HG03175 (cell line): ENCODE results near the gene CYYR1.

ENCODE experiments used
- ATAC-seq: cut with Tn5 transposase; IDR thresholded peaks from one replicate; pipeline ENCODE4 v1.9.1; 2021; ENCODE audit warnings: mild to moderate bottlenecking, moderate library complexity; ENCODE audit not compliant: unreplicated experiment

CYYR1 gene

GRCh38 chr21:26572702-26573381 is at the start of gene CYYR1:
TSS of gene CYYR1 (minus strand) at chr21:26573286. CDS start at chr21:26572940, 346 bp downstream.
- no peak for ATAC-seq

DNA sequence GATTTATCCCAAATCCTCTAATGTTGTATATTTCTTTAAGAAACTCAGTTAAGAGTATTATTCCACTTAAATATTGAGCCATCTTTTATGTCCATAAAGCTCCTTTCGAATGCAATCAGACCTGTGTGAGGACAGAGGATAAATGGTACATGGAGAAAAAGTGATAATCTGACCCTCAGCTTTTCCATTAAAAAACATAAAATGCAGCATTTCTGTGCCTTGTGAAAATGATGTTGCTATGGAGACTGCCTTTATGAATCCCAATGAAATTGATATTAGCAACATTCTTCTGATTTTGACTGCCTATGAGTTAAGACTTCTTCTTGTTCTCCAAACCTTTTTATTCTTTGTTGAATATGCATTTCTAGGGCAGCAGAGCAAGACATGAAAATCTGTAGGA is 44.1 kb upstream of the CYYR1 start:
- no peak for ATAC-seq

- ATAC-seq: no peak
Measured at GRCh38 chr21:26614251-26614650, 41.2 kb upstream of the CYYR1 start.

DNA sequence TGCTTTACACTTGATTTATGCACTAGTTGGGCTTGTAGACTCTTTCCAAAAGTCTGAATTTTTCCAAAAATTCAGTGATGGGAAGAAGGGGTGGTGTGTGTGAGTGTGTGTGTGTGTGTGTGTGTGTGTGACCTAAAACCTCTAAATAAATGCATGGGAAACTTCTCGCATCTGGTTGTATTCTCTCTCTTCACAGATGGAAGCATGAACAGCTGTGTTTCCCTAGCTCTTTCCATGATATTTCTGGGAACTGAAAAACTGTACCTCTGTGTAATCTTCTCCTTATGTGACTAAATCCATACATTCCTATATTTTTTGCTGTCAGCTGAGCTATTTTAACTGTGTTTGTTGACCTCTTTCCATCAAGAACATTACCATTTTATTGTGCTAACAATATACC is 26.2 kb upstream of the CYYR1 start:
- ATAC-seq: no peak

GRCh38 chr21:26597981-26598380 is 24.9 kb upstream of the CYYR1 start:
- ATAC-seq: no peak

GRCh38 chr21:26597031-26597430 is 23.9 kb upstream of the CYYR1 start:
- no peak for ATAC-seq

DNA sequence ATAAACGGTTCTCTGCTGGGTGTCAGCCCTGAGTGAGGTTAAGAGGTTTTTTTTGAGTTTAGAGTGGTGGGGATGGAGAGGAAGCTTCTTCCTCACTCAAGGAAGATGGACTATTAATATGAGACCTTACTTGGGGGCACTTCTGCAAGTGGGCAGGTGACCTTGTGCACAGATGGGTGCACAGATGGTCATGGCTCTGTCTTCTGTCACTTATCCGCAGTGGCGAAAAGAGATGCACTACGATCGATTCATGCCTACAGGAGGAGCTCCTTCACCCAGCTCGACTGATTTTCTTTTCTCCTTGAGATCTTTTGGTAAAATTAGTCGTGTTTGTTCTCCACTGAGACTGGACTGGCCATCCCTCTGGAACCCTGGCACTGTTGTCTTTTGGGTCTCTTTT is 22.9 kb upstream of the CYYR1 start:
- no peak for ATAC-seq

DNA sequence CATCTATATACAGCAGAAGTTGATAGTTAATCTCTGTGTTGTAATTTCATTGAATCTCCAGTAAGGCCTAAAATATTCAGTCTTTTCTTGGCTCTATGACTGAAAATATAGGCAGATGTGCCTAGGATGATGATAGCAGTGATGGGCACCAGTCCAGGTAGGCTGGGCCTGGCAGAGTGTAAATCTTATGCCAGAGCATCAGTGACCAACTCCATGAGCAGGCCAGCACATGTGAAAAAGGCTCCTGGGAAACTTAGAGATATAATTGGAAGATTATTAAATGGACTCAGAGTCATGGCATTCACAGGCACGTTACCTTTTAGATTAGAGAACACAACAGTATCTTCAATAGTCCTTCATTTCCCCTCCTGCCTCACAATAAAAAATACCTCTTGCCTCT is 20.7 kb upstream of the CYYR1 start:
- no peak for ATAC-seq

DNA sequence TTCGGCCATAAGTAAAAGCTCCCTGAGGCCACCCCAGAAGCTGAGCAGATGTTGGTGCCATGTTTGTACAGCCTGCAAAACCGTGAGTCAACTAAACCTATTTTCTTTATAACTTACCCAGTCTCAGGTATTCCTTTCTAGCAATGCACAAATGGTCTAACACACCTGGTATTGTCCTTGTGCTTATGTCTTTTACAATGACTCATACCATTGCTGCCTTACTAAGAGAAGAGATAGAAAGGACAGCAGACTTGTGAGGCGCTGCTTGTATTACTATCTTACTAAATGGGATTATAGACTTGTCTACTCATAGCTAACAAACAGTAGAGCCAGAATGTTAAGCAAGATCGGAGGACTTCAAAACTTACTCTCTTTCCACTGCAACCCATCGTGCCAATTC is 18.5 kb upstream of the CYYR1 start:
- ATAC-seq: no peak

DNA sequence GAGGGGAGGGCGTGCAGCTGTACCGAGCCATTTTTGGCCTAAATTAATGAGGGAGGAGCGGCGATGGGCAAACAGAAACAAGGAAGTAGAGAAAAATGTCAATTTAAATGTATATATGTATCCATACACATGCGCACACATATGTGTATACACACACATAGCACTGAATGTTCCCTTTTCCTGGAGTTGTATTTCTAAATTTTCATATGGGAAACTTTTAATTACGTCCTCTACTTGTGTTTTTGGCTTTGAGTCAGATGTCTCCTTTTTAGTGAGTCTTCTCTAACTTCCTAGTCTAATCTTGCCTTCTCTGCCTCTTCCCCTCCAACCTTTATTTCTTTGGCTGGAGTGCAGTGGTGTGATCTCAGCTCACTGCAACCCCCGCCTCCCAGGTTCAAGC is 15.4 kb upstream of the CYYR1 start:
- no peak for ATAC-seq

DNA sequence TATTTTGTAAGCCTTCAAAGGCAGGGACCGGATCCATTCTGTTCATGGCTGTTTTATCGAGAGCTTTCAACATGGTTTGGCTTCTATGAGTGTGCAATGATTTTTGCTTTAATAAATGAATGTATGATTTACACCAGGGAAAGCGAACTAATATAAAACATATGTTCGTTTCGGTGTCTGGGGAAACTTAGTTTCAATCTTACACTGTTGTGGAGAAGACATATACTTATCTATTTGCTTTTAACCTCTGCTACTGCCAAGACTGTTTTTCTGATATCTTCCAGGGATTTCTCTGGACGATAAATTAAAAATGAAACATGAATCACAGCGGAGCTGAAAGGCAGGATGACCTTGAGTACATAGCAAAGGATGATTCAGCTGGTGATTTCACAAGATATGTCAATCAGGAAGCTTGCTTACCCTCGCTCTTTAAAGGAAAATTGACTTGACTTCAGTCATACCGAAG is 14.7 kb upstream of the CYYR1 start:
- ATAC-seq: no peak

DNA sequence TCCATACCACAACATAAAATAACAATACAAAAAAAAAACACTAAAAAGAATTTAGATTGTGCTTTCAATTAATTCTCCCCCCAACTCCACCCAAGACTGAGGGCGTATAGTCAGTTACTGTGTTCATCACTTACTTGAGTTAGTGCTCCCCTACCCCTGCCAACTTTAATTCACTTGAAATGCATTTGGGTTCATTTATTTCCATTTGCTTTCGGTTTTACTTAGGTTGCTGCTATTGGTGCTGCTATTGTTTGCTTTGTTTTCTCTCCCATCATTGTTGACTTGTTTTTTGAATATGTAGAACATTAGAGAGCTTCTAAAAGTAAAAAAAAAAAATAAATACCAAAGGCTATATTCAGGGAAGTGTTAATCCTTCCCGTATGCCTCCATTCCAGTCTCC is 10.7 kb upstream of the CYYR1 start:
- no peak for ATAC-seq

DNA sequence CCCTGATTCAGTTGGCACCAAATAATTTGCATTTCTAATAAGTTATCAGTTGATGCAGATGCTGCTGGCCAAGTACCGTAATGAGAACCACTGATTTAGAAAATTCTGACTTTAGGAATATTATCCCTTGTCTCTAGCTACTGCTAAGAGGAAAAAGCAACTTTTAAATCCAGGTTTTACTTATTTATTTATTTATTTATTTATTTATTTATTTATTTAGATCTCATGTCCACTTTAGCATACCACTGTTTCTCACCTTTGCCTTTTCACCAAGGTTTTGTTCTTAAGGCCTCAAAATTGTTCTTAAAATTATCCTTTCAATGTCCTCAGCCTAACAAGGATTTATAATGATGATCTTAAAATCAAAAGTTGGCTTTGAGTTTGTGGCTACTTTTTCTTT is 8.7 kb upstream of the CYYR1 start:
- ATAC-seq: no peak

DNA sequence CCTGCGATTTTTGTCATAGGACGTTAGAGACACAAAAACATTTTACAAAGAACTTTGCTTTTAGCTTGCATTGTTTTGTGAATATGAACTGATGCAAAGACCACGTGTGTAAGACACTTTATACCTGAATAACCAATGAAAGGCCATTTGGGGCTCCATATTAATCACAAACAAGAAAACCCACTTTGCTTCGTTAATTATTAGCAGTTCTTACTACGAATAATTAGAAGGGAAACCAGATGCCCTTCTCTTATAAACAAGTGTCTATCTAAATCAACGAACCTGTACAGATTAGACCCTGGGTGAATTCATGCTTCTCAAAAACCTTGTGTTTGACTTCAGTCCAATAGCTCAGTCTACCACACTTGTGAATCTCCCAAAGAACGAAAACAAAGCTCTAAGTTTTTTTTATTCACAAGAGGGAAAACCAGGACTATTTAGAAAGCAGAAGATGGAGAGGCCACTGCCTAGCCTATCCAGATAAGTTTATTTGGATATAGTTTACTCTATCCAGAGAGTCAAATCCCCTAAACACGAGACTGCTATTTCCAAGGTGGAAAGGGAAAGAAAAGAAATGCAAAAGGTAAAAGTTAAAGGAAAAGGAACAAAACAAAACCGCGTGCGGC is 897 bp downstream of the CYYR1 start:
- ATAC-seq: no peak

- no peak for ATAC-seq
Measured at GRCh38 chr21:26570203-26570602, 2.9 kb downstream of the CYYR1 start.

DNA sequence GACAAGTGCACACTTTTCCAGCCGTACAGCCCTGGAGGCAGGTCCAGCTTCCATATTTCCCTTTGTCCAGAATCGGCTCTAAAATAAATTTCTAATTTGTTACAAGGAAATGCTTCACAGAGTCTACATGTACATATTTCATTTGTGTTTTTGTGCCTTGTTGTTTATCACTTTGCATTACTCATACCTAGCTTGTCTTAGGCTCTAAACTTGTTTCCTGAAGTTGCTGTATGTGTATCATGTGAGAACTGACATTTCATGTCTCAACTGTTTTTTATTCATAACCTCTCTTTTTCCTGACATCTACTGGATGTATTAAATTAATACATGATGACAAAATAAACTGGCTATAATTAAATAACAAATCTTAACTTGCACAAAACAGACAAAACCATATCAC is 7.5 kb downstream of the CYYR1 start:
- no peak for ATAC-seq

- ATAC-seq: no peak
Measured at GRCh38 chr21:26565111-26565510, 8.0 kb downstream of the CYYR1 start.

DNA sequence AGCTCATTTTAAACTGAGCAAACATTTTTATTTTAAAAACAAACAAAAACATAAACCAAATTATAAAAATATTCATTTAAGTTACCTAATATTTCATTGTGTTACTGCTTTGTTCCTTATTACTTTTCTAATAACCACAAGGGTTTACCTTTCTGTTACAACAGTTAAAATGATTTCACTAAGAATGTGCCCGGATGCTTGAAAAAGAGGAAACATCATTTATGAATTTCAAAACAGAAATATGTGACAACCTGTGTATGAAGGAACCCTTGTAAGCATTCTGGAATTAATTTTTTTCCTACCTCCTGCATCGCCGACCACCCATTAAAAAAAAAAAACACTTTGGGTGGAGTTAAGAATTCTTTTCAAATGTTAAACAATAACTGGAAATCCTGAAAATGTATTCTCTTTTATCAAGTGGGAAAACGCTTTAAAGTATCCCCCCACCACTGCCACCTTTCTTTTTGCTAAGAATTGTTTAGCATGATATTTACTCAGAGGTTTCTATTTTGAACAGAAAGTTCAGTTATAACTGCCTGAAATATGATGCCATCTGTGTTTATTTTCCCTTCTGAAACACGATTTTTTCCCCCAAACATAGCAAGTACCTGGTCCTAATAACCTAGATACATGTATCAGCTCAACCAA is 9.1 kb downstream of the CYYR1 start:
- no peak for ATAC-seq

- no peak for ATAC-seq
Measured at GRCh38 chr21:26560612-26561011, 12.5 kb downstream of the CYYR1 start.

DNA sequence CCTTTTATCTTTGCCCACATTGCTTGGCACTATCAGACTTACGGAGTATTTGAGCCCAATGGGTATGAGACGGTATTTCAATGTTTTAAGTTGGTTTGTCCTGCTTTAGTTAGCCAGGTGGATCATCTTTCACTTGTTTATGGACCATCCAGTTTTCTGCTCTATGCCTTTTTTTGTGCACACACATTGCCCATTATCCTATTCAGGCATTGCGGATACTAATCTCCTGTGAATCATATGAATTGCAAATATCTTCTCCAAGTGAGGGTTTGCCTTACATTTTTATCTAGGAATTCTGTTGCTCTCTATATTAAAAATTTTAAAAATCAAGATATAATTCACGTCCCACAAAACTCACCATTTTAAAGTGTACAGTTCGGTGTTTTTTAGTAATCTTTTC is 14.0 kb downstream of the CYYR1 start:
- ATAC-seq: no peak

DNA sequence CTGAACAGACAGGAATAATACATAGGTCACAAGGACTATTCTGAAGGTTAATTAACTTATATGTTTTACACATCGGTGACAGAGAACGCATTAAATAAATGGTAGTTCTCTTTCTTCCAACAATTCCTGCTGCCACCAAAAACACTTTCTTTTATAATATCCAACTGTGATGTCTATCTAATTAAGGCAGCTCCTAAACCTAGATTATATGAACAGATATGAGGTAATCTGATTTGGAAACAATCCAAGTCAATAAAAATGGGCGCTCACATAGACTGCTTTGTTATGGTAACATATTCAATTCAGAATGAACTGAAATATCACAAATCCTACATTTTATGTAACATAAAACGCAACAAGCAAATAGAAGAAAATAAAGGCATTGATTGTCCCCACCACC is 16.0 kb downstream of the CYYR1 start:
- ATAC-seq: no peak

- ATAC-seq: no peak
Measured at GRCh38 chr21:26555540-26556146, 17.4 kb downstream of the CYYR1 start.
